Fibroblast of lung (primary cell): ENCODE measurements around the gene SUSD6.

Experiments used
- CTCF ChIP-seq, 2 donors: IDR thresholded peaks in 1 of 2; conservative IDR thresholded peaks in 1 of 2; 1 replicate in 1 of 2; 2 replicates in 1 of 2; pipeline ENCODE4 v1.5.1; 2011 to 2012; ENCODE audit warnings: low read length in 2 of 2, control low read depth in 1 of 2, inconsistent platforms in 1 of 2, low read depth in 1 of 2, mild to moderate bottlenecking in 1 of 2
- EZH2 ChIP-seq: IDR thresholded peaks from 2 replicates; pipeline ENCODE4 v1.5.1; 2012; ENCODE audit warnings: low read length, control low read depth, mild to moderate bottlenecking; ENCODE audit errors: missing control alignments

GRCh38 chr14:69701291-69701690, 89.9 kb downstream of the SUSD6 start:
- TF ChIP-seq CTCF (conservative IDR thresholded peaks at IDR 0.05 in 1 of 2, IDR thresholded peaks at IDR 0.05 in 1 of 2; ENCODE audit: low read depth in 1 of 2, low read length in 2 of 2) (no peak), EZH2 (no peak)
